Panc1 (cell line): ENCODE measurements around the gene BICRA. TPM values are rescaled to one million over a fixed set of nuclear protein-coding genes. Genes with fewer than 3 reads are reported as not detected.
"Not testable (repeated sequence)": the region's sequence is repeated elsewhere in the genome, so short reads cannot be mapped to it uniquely, and the experiment has no call there.

ENCODE experiments used
- ATAC-seq: fragments of 200-7000 bp; cut with Tn5 transposase; 2 replicates; pipeline ENCODE4 v1.9.1; 2020; ENCODE audit warnings: mild to moderate bottlenecking, moderate library complexity
- BruUV-seq: library from RNA; stranded (reverse); fragments of 400-500 nt; replicated peaks from 2 replicates; lab custom pipeline; 2021; lab: Mats Ljungman, UMichigan
- CTCF ChIA-PET: fragments of 300-600 bp; sonication (Branson Sonifier 250); formaldehyde crosslinking; loops from one replicate; lab custom pipeline; 2022; ENCODE audit warnings: antibody characterized with exemption; lab: Charles Lee
- POLR2A ChIA-PET: fragments of 300-600 bp; sonication (Branson Sonifier 250); formaldehyde crosslinking; loops from one replicate; lab custom pipeline; 2022; ENCODE audit warnings: antibody characterized with exemption; lab: Charles Lee
- DNase-seq: peaks from one replicate; pipeline ENCODE4 v3.0.0-alpha.2; 2010; ENCODE audit warnings: low read depth, low spot score
- H3K27ac ChIP-seq: 2 replicates; pipeline ENCODE4 v1.5.1; 2011; ENCODE audit warnings: mild to moderate bottlenecking, low read length, inconsistent platforms
- H3K27me3 ChIP-seq: fragments of 200-500 bp; sonication (Bioruptor generic); 2 replicates; pipeline ENCODE4 v1.6.0; 2014; ENCODE audit warnings: low read length, inconsistent platforms; ENCODE audit not compliant: control insufficient read depth, insufficient read depth
- H3K36me3 ChIP-seq: fragments of 200-500 bp; sonication (Bioruptor generic); 2 replicates; pipeline ENCODE4 v1.5.1; 2014; ENCODE audit warnings: inconsistent platforms, mild to moderate bottlenecking, low read length, moderate library complexity; ENCODE audit not compliant: control insufficient read depth, insufficient read depth
- H3K4me1 ChIP-seq: 2 replicates; pipeline ENCODE4 v1.5.1; 2011; ENCODE audit warnings: inconsistent platforms, mild to moderate bottlenecking, low read length, moderate library complexity; ENCODE audit not compliant: control insufficient read depth, insufficient read depth
- H3K4me3 ChIP-seq, 2 experiments: 2 replicates each; pipeline ENCODE4 v1.5.1; 2011 to 2012; ENCODE audit warnings: low read depth in 2 of 2, low read length in 2 of 2, mild to moderate bottlenecking in 2 of 2, inconsistent platforms in 1 of 2, moderate library complexity in 1 of 2
- H3K9me3 ChIP-seq: fragments of 200-500 bp; sonication (Bioruptor generic); 2 replicates; pipeline ENCODE4 v1.5.1; 2014; ENCODE audit warnings: low read depth, mild to moderate bottlenecking, inconsistent platforms, low read length, moderate library complexity; ENCODE audit not compliant: control insufficient read depth, insufficient read depth
- POLR2AphosphoS5 ChIP-seq: IDR thresholded peaks from 2 replicates; pipeline ENCODE4 v1.6.1; 2012; ENCODE audit warnings: mild to moderate bottlenecking, low read depth, low read length, moderate library complexity
- SIN3A ChIP-seq: IDR thresholded peaks from 2 replicates; pipeline ENCODE4 v1.6.1; 2012; ENCODE audit warnings: low read depth, mild to moderate bottlenecking, low read length, moderate library complexity, borderline replicate concordance; ENCODE audit not compliant: insufficient read depth
- TCF7L2 ChIP-seq: IDR thresholded peaks from 2 replicates; pipeline ENCODE4 v1.6.1; 2011; ENCODE audit warnings: mild to moderate bottlenecking, low read depth, low read length, inconsistent platforms
- in situ Hi-C: cut with HindIII; loops from 2 replicates; pipeline ENCODE4 v1.10.0; 2016; ENCODE audit warnings: low sequenced_read_pairs, low pct_unique_long_range_greater_than_20kb
- intact Hi-C: fragments of 100-400 bp; cut with micrococcal nuclease; formaldehyde crosslinking; loops from one replicate; pipeline ENCODE4 v1.10.0; 2022; ENCODE audit not compliant: unreplicated experiment
- total RNA-seq: library from RNA; stranded (reverse); gene quantifications from one replicate; pipeline ENCODE4 v1.2.1, GENCODE V29; 2021; ENCODE audit not compliant: unreplicated experiment
- TF ChIP-seq, protein P1 (sequence below): fragments of 450-650 bp; IDR thresholded peaks from 2 replicates; pipeline ENCODE4 v1.5.1; 2017; ENCODE audit warnings: mild to moderate bottlenecking
- TF ChIP-seq, protein P2 (sequence below), 2 experiments: IDR thresholded peaks; 2 replicates each; pipeline ENCODE4 v1.6.1; 2011 to 2012; ENCODE audit warnings: low read depth in 2 of 2, control low read depth in 1 of 2, low read length in 1 of 2, mild to moderate bottlenecking in 1 of 2, moderate library complexity in 1 of 2; ENCODE audit not compliant: insufficient read depth in 1 of 2

BICRA gene
- total RNA-seq, 1 experiment from 2014 or later: 13.7 TPM

DNA sequence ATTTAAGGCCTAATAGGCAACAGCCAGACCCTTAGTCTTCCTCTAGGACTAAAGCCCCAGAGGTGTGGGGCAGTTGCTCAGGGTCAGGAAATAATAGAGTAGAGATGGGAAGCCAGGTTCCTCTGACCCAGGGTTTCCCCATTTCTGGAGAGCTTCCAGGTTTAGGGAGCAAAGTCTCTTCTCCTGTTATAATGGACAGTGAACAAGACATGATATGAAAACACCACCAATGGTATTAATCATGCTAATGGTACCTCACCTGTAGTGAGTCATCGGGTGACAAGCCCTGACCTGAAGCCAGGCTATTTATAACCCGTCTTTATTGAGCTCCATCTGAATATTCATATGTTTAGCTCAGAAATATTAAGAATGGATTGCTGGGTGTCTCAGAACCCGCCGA is 24.6 kb downstream of the BICRA start:
- TF ChIP-seq SIN3A (no peak), TCF7L2 (no peak), POLR2AphosphoS5 (no peak)
- TF ChIP-seq, protein P1, sequence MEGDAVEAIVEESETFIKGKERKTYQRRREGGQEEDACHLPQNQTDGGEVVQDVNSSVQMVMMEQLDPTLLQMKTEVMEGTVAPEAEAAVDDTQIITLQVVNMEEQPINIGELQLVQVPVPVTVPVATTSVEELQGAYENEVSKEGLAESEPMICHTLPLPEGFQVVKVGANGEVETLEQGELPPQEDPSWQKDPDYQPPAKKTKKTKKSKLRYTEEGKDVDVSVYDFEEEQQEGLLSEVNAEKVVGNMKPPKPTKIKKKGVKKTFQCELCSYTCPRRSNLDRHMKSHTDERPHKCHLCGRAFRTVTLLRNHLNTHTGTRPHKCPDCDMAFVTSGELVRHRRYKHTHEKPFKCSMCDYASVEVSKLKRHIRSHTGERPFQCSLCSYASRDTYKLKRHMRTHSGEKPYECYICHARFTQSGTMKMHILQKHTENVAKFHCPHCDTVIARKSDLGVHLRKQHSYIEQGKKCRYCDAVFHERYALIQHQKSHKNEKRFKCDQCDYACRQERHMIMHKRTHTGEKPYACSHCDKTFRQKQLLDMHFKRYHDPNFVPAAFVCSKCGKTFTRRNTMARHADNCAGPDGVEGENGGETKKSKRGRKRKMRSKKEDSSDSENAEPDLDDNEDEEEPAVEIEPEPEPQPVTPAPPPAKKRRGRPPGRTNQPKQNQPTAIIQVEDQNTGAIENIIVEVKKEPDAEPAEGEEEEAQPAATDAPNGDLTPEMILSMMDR: no peak
- TF ChIP-seq, protein P2, sequence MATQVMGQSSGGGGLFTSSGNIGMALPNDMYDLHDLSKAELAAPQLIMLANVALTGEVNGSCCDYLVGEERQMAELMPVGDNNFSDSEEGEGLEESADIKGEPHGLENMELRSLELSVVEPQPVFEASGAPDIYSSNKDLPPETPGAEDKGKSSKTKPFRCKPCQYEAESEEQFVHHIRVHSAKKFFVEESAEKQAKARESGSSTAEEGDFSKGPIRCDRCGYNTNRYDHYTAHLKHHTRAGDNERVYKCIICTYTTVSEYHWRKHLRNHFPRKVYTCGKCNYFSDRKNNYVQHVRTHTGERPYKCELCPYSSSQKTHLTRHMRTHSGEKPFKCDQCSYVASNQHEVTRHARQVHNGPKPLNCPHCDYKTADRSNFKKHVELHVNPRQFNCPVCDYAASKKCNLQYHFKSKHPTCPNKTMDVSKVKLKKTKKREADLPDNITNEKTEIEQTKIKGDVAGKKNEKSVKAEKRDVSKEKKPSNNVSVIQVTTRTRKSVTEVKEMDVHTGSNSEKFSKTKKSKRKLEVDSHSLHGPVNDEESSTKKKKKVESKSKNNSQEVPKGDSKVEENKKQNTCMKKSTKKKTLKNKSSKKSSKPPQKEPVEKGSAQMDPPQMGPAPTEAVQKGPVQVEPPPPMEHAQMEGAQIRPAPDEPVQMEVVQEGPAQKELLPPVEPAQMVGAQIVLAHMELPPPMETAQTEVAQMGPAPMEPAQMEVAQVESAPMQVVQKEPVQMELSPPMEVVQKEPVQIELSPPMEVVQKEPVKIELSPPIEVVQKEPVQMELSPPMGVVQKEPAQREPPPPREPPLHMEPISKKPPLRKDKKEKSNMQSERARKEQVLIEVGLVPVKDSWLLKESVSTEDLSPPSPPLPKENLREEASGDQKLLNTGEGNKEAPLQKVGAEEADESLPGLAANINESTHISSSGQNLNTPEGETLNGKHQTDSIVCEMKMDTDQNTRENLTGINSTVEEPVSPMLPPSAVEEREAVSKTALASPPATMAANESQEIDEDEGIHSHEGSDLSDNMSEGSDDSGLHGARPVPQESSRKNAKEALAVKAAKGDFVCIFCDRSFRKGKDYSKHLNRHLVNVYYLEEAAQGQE (IDR thresholded peaks at IDR 0.05; ENCODE audit: insufficient read depth in 1 of 2, low read depth in 2 of 2, low read length in 1 of 2): no peak
- no peak for DNase-seq
- intact Hi-C loops: no loop called here
- BruUV-seq: no TSS peak
- peaks cover 3% of the 10 kb centered on the region for H3K4me1 ChIP-seq
- ChIA-PET CTCF (no interaction called here), POLR2A (interaction anchor here (0.6 kb wide), 1 partner anchor 567 kb away, joined by 8 read pairs; no protein-coding TSS in a partner anchor)
- H3K27me3 ChIP-seq: no peaks in the 10 kb centered on the region
- in situ Hi-C loops: no loop called here
- no peak for ATAC-seq
- no peaks in the 10 kb centered on the region for H3K9me3 ChIP-seq
- no peak overlapping the region for H3K27ac ChIP-seq
- no peaks in the 10 kb centered on the region for H3K36me3 ChIP-seq
- H3K4me3 ChIP-seq: no peak overlapping the region

DNA sequence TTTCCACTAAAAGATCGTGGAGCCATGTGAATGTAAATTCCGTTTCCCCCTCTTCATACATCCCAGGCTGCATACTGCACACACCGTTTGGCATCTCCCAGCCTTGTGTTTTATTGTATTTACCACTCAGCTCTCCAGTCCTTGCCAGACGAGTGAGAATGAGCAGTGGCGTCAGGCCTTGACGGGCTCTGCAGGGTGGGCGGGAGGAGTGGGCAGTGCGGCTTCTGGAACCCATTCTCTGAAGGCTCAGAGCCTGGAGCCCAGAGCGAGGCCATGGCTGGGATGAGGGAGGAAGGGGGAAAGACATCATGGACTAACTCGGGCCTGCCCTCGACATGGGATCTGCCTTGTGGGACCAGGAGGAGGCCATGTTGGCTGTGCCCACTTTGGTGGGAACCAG is 25.1 kb downstream of the BICRA start:
- in situ Hi-C loops (no loop called here), intact Hi-C loops (no loop called here)
- Histone ChIP-seq H3K27ac (no peak overlapping the region), H3K9me3 (no peaks in the 10 kb centered on the region), H3K27me3 (no peaks in the 10 kb centered on the region), H3K36me3 (no peaks in the 10 kb centered on the region), H3K4me3 (no peak overlapping the region), H3K4me1 (peaks cover 3% of the 10 kb centered on the region)
- ChIA-PET POLR2A (interaction anchor here (0.6 kb wide), 1 partner anchor 567 kb away, joined by 8 read pairs; no protein-coding TSS in a partner anchor), CTCF (no interaction called here)
- ATAC-seq (no peak), DNase-seq (no peak)
- BruUV-seq: no TSS peak
- TF ChIP-seq, protein P2 (IDR thresholded peaks at IDR 0.05; ENCODE audit: insufficient read depth in 1 of 2, low read depth in 2 of 2, low read length in 1 of 2): no peak
- TF ChIP-seq, protein P1: no peak
- TF ChIP-seq SIN3A (no peak), TCF7L2 (no peak), POLR2AphosphoS5 (no peak)

DNA sequence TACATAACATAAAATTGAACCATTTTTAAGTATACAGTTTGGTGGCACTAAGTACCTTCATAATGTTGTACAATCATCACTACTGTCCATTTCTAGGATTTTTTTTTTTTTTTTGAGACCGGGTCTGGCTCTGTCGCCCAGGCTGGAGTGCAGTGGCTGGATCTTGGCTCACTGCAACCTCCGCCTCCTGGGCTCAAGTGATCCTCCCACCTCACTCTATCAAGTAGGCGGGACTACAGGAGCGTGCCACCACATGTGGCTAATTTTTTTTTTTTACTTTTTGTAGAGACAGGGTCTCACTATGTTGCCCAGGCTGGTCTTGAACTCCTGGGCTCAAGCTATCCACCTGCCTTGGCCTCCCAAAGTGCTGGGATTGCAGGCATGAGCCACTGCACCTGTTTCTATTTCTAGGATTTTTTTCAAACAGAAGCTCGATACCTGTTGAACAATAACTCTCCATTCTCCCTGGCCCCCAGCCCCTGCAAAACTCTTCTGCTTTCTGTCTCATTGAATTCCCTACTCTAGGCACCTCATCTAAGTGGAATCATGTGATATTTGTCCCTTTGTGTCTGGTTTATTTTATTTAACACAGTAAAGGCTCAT is 26.3 kb downstream of the BICRA start:
- intact Hi-C loops, H3K27me3 ChIP-seq, POLR2A ChIA-PET, H3K27ac ChIP-seq, ATAC-seq, H3K4me1 ChIP-seq, BruUV-seq, H3K4me3 ChIP-seq, in situ Hi-C loops, H3K9me3 ChIP-seq, CTCF ChIA-PET, DNase-seq, H3K36me3 ChIP-seq: not testable (repeated sequence)
